GM19455 (cell line): Measurements from ENCODE around the gene AOAH.

Source experiments
- ATAC-seq: cut with Tn5 transposase; IDR thresholded peaks from one replicate; pipeline ENCODE4 v1.9.1; 2021; ENCODE audit not compliant: unreplicated experiment

AOAH gene

GRCh38 chr7:36563706-36564327 is 160.5 kb downstream of the AOAH start:
- ATAC-seq: no peak

- ATAC-seq: no peak
Measured at GRCh38 chr7:36562121-36562520, 162.2 kb downstream of the AOAH start.

GRCh38 chr7:36549029-36549428 is 175.3 kb downstream of the AOAH start:
- no peak for ATAC-seq

GRCh38 chr7:36547416-36547815 is 176.9 kb downstream of the AOAH start:
- ATAC-seq: no peak

GRCh38 chr7:36546331-36546730 is 178.0 kb downstream of the AOAH start:
- ATAC-seq: no peak

- no peak for ATAC-seq
Measured at GRCh38 chr7:36545291-36545690, 179.0 kb downstream of the AOAH start.

GRCh38 chr7:36538126-36538525 is 186.2 kb downstream of the AOAH start:
- ATAC-seq: no peak

GRCh38 chr7:36535866-36536664 is 188.2 kb downstream of the AOAH start:
- ATAC-seq: no peak

GRCh38 chr7:36533717-36534116 is 190.6 kb downstream of the AOAH start:
- no peak for ATAC-seq

- no peak for ATAC-seq
Measured at GRCh38 chr7:36532981-36533499, 191.3 kb downstream of the AOAH start.

- no peak for ATAC-seq
Measured at GRCh38 chr7:36531951-36532350, 192.3 kb downstream of the AOAH start.

- ATAC-seq: no peak
Measured at GRCh38 chr7:36530456-36530855, 193.8 kb downstream of the AOAH start.

- ATAC-seq: no peak
Measured at GRCh38 chr7:36527549-36527913, 196.8 kb downstream of the AOAH start.

GRCh38 chr7:36526863-36527548 is 197.3 kb downstream of the AOAH start:
- ATAC-seq: no peak

- ATAC-seq: no peak
Measured at GRCh38 chr7:36523371-36524101, 200.8 kb downstream of the AOAH start.

- no peak for ATAC-seq
Measured at GRCh38 chr7:36522453-36523007, 201.8 kb downstream of the AOAH start.

GRCh38 chr7:36521911-36522310 is 202.4 kb downstream of the AOAH start:
- ATAC-seq: no peak

GRCh38 chr7:36521133-36521532 is 203.2 kb downstream of the AOAH start:
- no peak for ATAC-seq

- ATAC-seq: no peak
Measured at GRCh38 chr7:36515847-36516246, 208.4 kb downstream of the AOAH start.

GRCh38 chr7:36514289-36515243 is 209.7 kb downstream of the AOAH start:
- ATAC-seq: no peak
